Measurements from ENCODE around the gene DPP9.
"Not testable (repeated sequence)": the region's sequence is repeated elsewhere in the genome, so short reads cannot be mapped to it uniquely, and the experiment has no call there.

The DPP9 gene

GRCh38 chr19:4687396-4687795 is 36.2 kb downstream of the DPP9 start:
- H3K4me1 Mint-ChIP-seq: no peaks in the 10 kb centered on the region
- ATAC-seq (replicated peaks; ENCODE audit: extremely low read depth, poor library complexity, severe bottlenecking) (no peak), DNase-seq (ENCODE audit: low spot score in 2 of 2) (no peak)
- H3K27me3 Mint-ChIP-seq: no peaks in the 10 kb centered on the region
- peaks cover 36% of the 10 kb centered on the region for H3K36me3 Mint-ChIP-seq (ENCODE audit: insufficient read depth)
- H3K27ac Mint-ChIP-seq (ENCODE audit: low read depth): no peak overlapping the region
- H3K9me3 Mint-ChIP-seq: no peaks in the 10 kb centered on the region
- no peak overlapping the region for H3K4me3 Mint-ChIP-seq

GRCh38 chr19:4686700-4687099 is 36.9 kb downstream of the DPP9 start:
- ATAC-seq (replicated peaks; ENCODE audit: extremely low read depth, poor library complexity, severe bottlenecking) (no peak), DNase-seq (ENCODE audit: low spot score in 2 of 2) (no peak)
- H3K9me3 Mint-ChIP-seq: no peaks in the 10 kb centered on the region
- peaks cover 30% of the 10 kb centered on the region for H3K36me3 Mint-ChIP-seq (ENCODE audit: insufficient read depth)
- H3K4me1 Mint-ChIP-seq: no peaks in the 10 kb centered on the region
- no peak overlapping the region for H3K4me3 Mint-ChIP-seq
- H3K27ac Mint-ChIP-seq (ENCODE audit: low read depth): no peak overlapping the region
- H3K27me3 Mint-ChIP-seq: no peaks in the 10 kb centered on the region

GRCh38 chr19:4684312-4685095 is 39.1 kb downstream of the DPP9 start:
- no peaks in the 10 kb centered on the region for H3K27me3 Mint-ChIP-seq
- ATAC-seq (replicated peaks; ENCODE audit: extremely low read depth, poor library complexity, severe bottlenecking) (no peak), DNase-seq (ENCODE audit: low spot score in 2 of 2) (no peak)
- H3K4me3 Mint-ChIP-seq: no peak overlapping the region
- H3K9me3 Mint-ChIP-seq: no peaks in the 10 kb centered on the region
- H3K27ac Mint-ChIP-seq (ENCODE audit: low read depth): no peak overlapping the region
- H3K36me3 Mint-ChIP-seq (ENCODE audit: insufficient read depth): peaks cover 36% of the 10 kb centered on the region
- H3K4me1 Mint-ChIP-seq: no peaks in the 10 kb centered on the region

- Mint-ChIP-seq H3K4me3 (no peak overlapping the region), H3K4me1 (no peaks in the 10 kb centered on the region), H3K36me3 (ENCODE audit: insufficient read depth) (peaks cover 40% of the 10 kb centered on the region), H3K27me3 (no peaks in the 10 kb centered on the region), H3K27ac (ENCODE audit: low read depth) (peak overlapping the region; percentile 49), H3K9me3 (no peaks in the 10 kb centered on the region)
- ATAC-seq (replicated peaks; ENCODE audit: extremely low read depth, poor library complexity, severe bottlenecking): no peak
- no peak for DNase-seq (ENCODE audit: low spot score in 2 of 2)
These were observed 41.0 kb downstream of the DPP9 start for GRCh38 chr19:4682417-4683200.

GRCh38 chr19:4680021-4680420 is 43.6 kb downstream of the DPP9 start:
- not testable (repeated sequence) for H3K27ac Mint-ChIP-seq (ENCODE audit: low read depth); H3K27me3 Mint-ChIP-seq; DNase-seq (ENCODE audit: low spot score in 2 of 2); H3K4me3 Mint-ChIP-seq; ATAC-seq (replicated peaks; ENCODE audit: extremely low read depth, poor library complexity, severe bottlenecking); H3K9me3 Mint-ChIP-seq; H3K4me1 Mint-ChIP-seq
- peaks cover 32% of the 10 kb centered on the region for H3K36me3 Mint-ChIP-seq (ENCODE audit: insufficient read depth)

GRCh38 chr19:4678881-4679790 is 44.5 kb downstream of the DPP9 start:
- no peak for DNase-seq (ENCODE audit: low spot score in 2 of 2)

GRCh38 chr19:4676955-4677731 is 46.5 kb downstream of the DPP9 start:
- H3K27me3 Mint-ChIP-seq: no peaks in the 10 kb centered on the region
- DNase-seq (ENCODE audit: low spot score in 2 of 2) (no peak), ATAC-seq (replicated peaks; ENCODE audit: extremely low read depth, poor library complexity, severe bottlenecking) (no peak)
- H3K36me3 Mint-ChIP-seq (ENCODE audit: insufficient read depth): peaks cover 24% of the 10 kb centered on the region
- H3K4me1 Mint-ChIP-seq: no peaks in the 10 kb centered on the region
- H3K9me3 Mint-ChIP-seq: no peaks in the 10 kb centered on the region
- H3K4me3 Mint-ChIP-seq: no peak overlapping the region
- H3K27ac Mint-ChIP-seq (ENCODE audit: low read depth): peak overlapping the region; percentile 54

More at GRCh38 chr19:4678881-4679790, 44.5 kb downstream of the DPP9 start:
- Mint-ChIP-seq H3K4me3 (no peak overlapping the region), H3K4me1 (no peaks in the 10 kb centered on the region), H3K36me3 (ENCODE audit: insufficient read depth) (peaks cover 28% of the 10 kb centered on the region), H3K27ac (ENCODE audit: low read depth) (no peak overlapping the region), H3K27me3 (no peaks in the 10 kb centered on the region), H3K9me3 (no peaks in the 10 kb centered on the region)
- no peak for ATAC-seq (replicated peaks; ENCODE audit: extremely low read depth, poor library complexity, severe bottlenecking)

GRCh38 chr19:4675346-4675745 is 48.3 kb downstream of the DPP9 start:
- H3K4me1 Mint-ChIP-seq: no peaks in the 10 kb centered on the region
- no peaks in the 10 kb centered on the region for H3K9me3 Mint-ChIP-seq
- H3K27ac Mint-ChIP-seq (ENCODE audit: low read depth): no peak overlapping the region
- H3K4me3 Mint-ChIP-seq: no peak overlapping the region
- DNase-seq (ENCODE audit: low spot score in 2 of 2) (no peak), ATAC-seq (replicated peaks; ENCODE audit: extremely low read depth, poor library complexity, severe bottlenecking) (no peak)
- H3K36me3 Mint-ChIP-seq (ENCODE audit: insufficient read depth): peaks cover 15% of the 10 kb centered on the region
- no peaks in the 10 kb centered on the region for H3K27me3 Mint-ChIP-seq

GRCh38 chr19:4673726-4674125 is 49.9 kb downstream of the DPP9 start:
- Mint-ChIP-seq H3K4me1 (peaks cover 9% of the 10 kb centered on the region), H3K27me3 (no peaks in the 10 kb centered on the region), H3K4me3 (no peak overlapping the region), H3K27ac (ENCODE audit: low read depth) (no peak overlapping the region), H3K36me3 (ENCODE audit: insufficient read depth) (peaks cover 20% of the 10 kb centered on the region), H3K9me3 (no peaks in the 10 kb centered on the region)
- ATAC-seq (replicated peaks; ENCODE audit: extremely low read depth, poor library complexity, severe bottlenecking): no peak
- DNase-seq (ENCODE audit: low spot score in 2 of 2): no peak

- Mint-ChIP-seq H3K36me3 (ENCODE audit: insufficient read depth) (peaks cover 25% of the 10 kb centered on the region), H3K9me3 (no peaks in the 10 kb centered on the region), H3K27ac (ENCODE audit: low read depth) (no peak overlapping the region)
These were observed 50.4 kb downstream of the DPP9 start for GRCh38 chr19:4673216-4673615.

GRCh38 chr19:4671185-4671851 is 52.3 kb downstream of the DPP9 start:
- DNase-seq (ENCODE audit: low spot score in 2 of 2): no peak
- peaks cover 28% of the 10 kb centered on the region for H3K36me3 Mint-ChIP-seq (ENCODE audit: insufficient read depth)
- H3K27ac Mint-ChIP-seq (ENCODE audit: low read depth): peak overlapping the region; percentile 77
- no peaks in the 10 kb centered on the region for H3K9me3 Mint-ChIP-seq
- no peak for ATAC-seq (replicated peaks; ENCODE audit: extremely low read depth, poor library complexity, severe bottlenecking)
- no peaks in the 10 kb centered on the region for H3K27me3 Mint-ChIP-seq
- H3K4me3 Mint-ChIP-seq: peak overlapping the region; percentile 88
- peaks cover 16% of the 10 kb centered on the region for H3K4me1 Mint-ChIP-seq

More at GRCh38 chr19:4673216-4673615, 50.4 kb downstream of the DPP9 start:
- Mint-ChIP-seq H3K4me3 (no peak overlapping the region), H3K4me1 (peaks cover 14% of the 10 kb centered on the region), H3K27me3 (no peaks in the 10 kb centered on the region)
- no peak for DNase-seq (ENCODE audit: low spot score in 2 of 2)
- ATAC-seq (replicated peaks; ENCODE audit: extremely low read depth, poor library complexity, severe bottlenecking): no peak

Data from central memory CD8-positive, alpha-beta T cell (primary cell).